ENCODE measurements around the gene BFSP2. TPM values are rescaled to one million over a fixed set of nuclear protein-coding genes. Genes with fewer than 3 reads are reported as not detected.

Gene BFSP2
- total and polyA plus RNA-seq, 2 of the 4 experiments (the other 2 are of a cell fraction): not detected

GRCh38 chr3:133448478-133449122, 48.7 kb downstream of the BFSP2 start:
- WGBS, 2 experiments (ENCODE audit: extremely low coverage in 2 of 2, insufficient read length in 1 of 2): 80% methylated on average over 1 of the region's 4 CpGs; no CpG with 5 or more reads in 1 of the 2 experiments
- Histone ChIP-seq H3K9me1 (ENCODE audit: insufficient read depth, low read length) (peaks cover 3% of the 10 kb centered on the region; the same call in 1 of the 2 replicates), H2AK5ac (ENCODE audit: low read depth, low read length) (no peak overlapping the region), H3K56ac (ENCODE audit: extremely low read depth, insufficient read depth, low read length) (no peak overlapping the region), H2BK5ac (ENCODE audit: low read depth, low read length, poor library complexity, severe bottlenecking) (no peak overlapping the region), H3K4ac (ENCODE audit: low read depth, low read length) (no peak overlapping the region), H3K14ac (replicated peaks; ENCODE audit: low read depth, low read length) (no peak overlapping the region), H4K8ac (ENCODE audit: low read depth in 2 of 2, low read length in 2 of 2) (no peak overlapping the region), H3K79me1 (ENCODE audit: low read depth in 1 of 2, low read length in 2 of 2) (no peaks in the 10 kb centered on the region), H2BK15ac (ENCODE audit: low read depth, low read length) (no peak overlapping the region), H3K36me3 (ENCODE audit: control insufficient read depth, insufficient read depth, low read length) (no peaks in the 10 kb centered on the region), H3K4me1 (ENCODE audit: control insufficient read depth, insufficient read depth, low read length) (no peaks in the 10 kb centered on the region; the same call in 1 of the 2 replicates), H3K9me3 (ENCODE audit: control insufficient read depth, insufficient read depth, low read length) (no peaks in the 10 kb centered on the region), H3K4me2 (ENCODE audit: low read depth, low read length) (no peak overlapping the region), H2BK120ac (ENCODE audit: low read depth, low read length) (no peak overlapping the region), H3K23ac (ENCODE audit: low read depth, low read length) (no peak overlapping the region), H3K9ac (ENCODE audit: low read depth, low read length) (no peak overlapping the region), H3K4me3 (ENCODE audit: insufficient read depth, low read depth, low read length) (no peak overlapping the region), H4K20me1 (ENCODE audit: insufficient read depth, low read length) (no peaks in the 10 kb centered on the region), H3K27ac (ENCODE audit: insufficient read depth, low read length) (no peak overlapping the region), H4K5ac (ENCODE audit: low read depth, low read length) (no peak overlapping the region), H3K18ac (ENCODE audit: low read depth, low read length) (no peak overlapping the region), H3K27me3 (ENCODE audit: control insufficient read depth, insufficient read depth, low read length) (peaks cover 13% of the 10 kb centered on the region), H2BK20ac (ENCODE audit: low read depth, low read length) (no peak overlapping the region), H2AK9ac (replicated peaks; ENCODE audit: low read depth, low read length, poor library complexity) (no peak overlapping the region), H2AFZ (replicated peaks; ENCODE audit: low read length, poor library complexity) (no peak overlapping the region), H4K91ac (ENCODE audit: insufficient read depth, low read depth, low read length) (no peak overlapping the region)
- dilution Hi-C loops (cut with HindIII; ENCODE audit: low sequenced_read_pairs, unreplicated experiment) (no loop called here), intact Hi-C loops (cut with micrococcal nuclease) (loop anchor here (10.0 kb wide), 1 partner anchor 466 kb away; no protein-coding TSS in a partner anchor), in situ Hi-C loops (cut with MboI; ENCODE audit: low sequenced_read_pairs) (no loop called here)
- TF ChIP-seq MXI1 (IDR thresholded peaks at IDR 0.05; ENCODE audit: borderline replicate concordance, low read depth, low read length) (no peak), ELK1 (IDR thresholded peaks at IDR 0.05; ENCODE audit: borderline replicate concordance, low read depth, low read length) (no peak), MAFK (IDR thresholded peaks at IDR 0.05; ENCODE audit: low read depth, low read length) (no peak), CHD1 (IDR thresholded peaks at IDR 0.05; ENCODE audit: low read depth, low read length) (no peak), BHLHE40 (IDR thresholded peaks at IDR 0.05; ENCODE audit: low read depth, low read length) (no peak), RFX5 (IDR thresholded peaks at IDR 0.05; ENCODE audit: low read depth, low read length) (no peak), USF2 (IDR thresholded peaks at IDR 0.05; ENCODE audit: low read depth, low read length) (no peak), RCOR1 (IDR thresholded peaks at IDR 0.05; ENCODE audit: insufficient replicate concordance, low read length) (no peak), RAD21 (IDR thresholded peaks at IDR 0.05; ENCODE audit: low read length) (no peak), CTCF (conservative IDR thresholded peaks at IDR 0.05; ENCODE audit: low read depth, low read length) (no peak), MAZ (IDR thresholded peaks at IDR 0.05; ENCODE audit: borderline replicate concordance, low read depth, low read length) (no peak), SMC3 (IDR thresholded peaks at IDR 0.05; ENCODE audit: low read depth, low read length) (no peak), FOS (IDR thresholded peaks at IDR 0.05; ENCODE audit: low read depth, low read length) (no peak), POLR2A (IDR thresholded peaks at IDR 0.05; ENCODE audit: low read depth, low read length) (no peak), NFE2L2 (IDR thresholded peaks at IDR 0.05; ENCODE audit: low read depth, low read length) (no peak), CEBPB (IDR thresholded peaks at IDR 0.05; ENCODE audit: low read depth, low read length) (no peak)
- DNase-seq (no peak), ATAC-seq (ENCODE audit: low read depth) (no peak)
- CTCF ChIA-PET: no interaction called here
- no TSS peak for BruUV-seq (replicated peaks)
- POLR2A ChIA-PET (ENCODE audit: unreplicated experiment): no interaction called here
